Occipital lobe (tissue), 2 donors: ENCODE measurements around the gene MAEA. TPM values are rescaled to one million over a fixed set of nuclear protein-coding genes. Genes with fewer than 3 reads are reported as not detected.
"Not testable (repeated sequence)": the region's sequence is repeated elsewhere in the genome, so short reads cannot be mapped to it uniquely, and the experiment has no call there.

Experiments
- DNase-seq: peaks from one replicate; lab custom pipeline; 2025; lab: John Stamatoyannopoulos, UW
- total RNA-seq: library from RNA; depleted of rRNA; stranded (reverse); fragments of >200 nt; gene quantifications from one replicate; pipeline ENCODE4 v1.2.3, GENCODE V29; 2014

Gene MAEA
- total RNA-seq, 1 donor from 2014 or later: 27.9 TPM

DNA sequence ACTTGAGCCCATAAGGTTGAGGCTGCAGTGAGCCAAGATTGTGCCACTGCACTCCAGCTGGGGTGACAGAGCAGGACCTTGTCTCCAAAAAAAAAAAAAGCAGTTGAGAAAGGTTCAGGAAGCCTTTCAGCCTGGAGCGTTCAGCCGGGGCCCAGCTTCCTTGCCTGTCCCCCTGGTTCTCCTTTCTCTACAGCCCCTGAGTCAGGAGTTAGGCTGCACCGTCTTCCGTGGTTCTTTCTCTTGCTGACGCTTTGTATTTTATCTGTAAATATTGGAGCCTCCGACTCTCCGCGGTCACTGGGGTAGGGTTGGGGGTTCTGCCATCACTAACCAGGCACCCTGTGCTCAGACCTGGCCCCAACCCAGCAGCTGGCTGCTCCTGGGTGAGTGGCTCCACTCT lies 43.6 kb downstream of the MAEA start:
- no peak for DNase-seq

DNA sequence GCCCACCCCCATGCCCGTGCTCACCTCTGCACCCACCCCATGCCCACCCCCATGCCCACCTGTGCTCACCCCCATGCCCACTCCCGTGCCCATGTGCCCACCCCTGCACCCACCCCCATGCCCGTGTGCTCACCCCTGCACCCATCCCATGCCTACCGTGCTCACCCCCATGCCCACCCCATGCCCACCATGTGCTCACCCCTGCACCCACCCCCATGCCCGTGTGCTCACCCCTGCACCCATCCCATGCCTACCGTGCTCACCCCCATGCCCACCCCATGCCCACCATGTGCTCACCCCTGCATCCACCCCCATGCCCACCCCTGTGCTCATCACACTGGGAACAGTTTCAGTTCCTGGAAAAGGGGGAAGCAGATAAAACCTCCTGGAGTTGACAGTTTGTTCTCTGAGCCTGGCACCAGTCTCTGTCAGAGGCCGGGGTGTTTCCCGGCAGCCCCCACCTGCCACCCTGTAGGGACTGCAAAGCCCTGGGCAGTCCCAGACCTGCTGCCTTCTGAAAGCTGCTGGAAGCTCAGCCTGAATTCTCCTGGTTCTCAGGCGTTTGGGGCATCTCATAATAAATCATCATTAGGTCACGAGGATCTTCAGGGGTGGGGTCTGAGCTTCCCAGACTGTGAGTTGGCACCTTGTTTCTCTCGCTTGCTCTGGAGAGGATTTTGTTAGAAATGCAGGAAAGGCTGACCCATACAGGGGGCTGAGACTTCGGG lies 44.3 kb downstream of the MAEA start:
- DNase-seq: not testable (repeated sequence)

DNA sequence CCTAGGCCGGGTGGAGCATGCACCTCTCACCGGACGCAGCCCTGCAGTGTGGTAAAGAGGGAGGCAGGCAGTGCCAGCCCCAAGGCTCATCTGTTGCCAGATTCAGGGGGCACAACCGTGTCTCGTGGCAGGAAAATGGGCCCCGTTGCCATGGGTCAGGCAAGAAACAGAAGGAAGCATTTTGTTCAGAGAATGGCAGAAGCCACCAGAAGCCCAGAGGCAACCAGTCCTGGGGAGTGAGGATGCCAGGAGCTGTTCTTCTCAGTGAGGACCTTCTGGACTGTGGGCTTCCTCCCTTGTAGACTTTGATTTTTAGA lies 44.8 kb downstream of the MAEA start:
- DNase-seq: no peak

DNA sequence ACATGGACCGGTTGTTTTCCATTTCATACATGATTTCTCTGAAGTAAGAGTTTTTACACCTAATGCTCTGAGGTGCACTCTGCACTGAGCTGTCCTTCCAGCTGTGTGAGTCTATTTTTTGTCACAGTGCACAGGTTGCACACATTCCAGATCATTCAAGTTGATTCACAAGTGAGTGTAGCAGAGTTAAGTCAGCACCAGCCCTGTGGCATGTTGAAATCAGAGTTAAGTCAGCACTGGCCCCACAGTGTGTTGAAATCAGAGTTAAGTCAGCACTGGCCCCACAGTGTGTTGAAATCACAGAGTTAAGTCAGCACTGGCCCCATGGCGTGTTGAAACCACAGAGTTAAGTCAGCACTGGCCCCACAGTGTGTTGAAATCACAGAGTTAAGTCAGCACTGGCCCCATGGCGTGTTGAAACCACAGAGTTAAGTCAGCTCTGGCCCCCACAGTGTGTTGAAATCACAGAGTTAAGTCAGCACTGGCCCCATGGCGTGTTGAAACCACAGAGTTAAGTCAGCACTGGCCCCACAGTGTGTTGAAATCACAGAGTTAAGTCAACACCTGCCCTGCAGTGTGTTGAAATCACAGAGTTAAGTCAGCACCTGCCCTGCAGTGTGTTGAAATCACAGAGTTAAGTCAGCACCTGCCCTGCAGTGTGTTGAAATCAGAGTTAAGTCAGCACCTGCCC lies 45.6 kb downstream of the MAEA start:
- not testable (repeated sequence) for DNase-seq

DNA sequence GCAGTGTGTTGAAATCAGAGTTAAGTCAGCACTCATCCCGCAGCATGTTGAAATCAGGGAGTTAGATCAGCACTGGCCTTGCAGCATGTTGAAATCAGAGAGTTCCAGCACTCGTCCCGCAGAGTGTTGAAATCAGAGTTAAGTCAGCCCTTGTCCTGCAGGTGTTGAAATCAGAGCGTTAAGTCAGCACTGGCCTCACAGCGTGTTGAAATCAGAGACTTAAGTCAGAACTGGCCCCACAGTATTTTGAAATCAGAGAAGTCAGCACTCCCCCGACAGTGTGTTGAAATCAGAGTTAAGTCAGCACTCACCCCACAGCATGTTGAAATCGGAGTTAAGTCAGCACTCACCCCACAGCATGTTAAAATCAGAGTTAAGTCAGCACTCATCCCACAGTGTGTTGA lies 46.4 kb downstream of the MAEA start:
- no peak for DNase-seq

DNA sequence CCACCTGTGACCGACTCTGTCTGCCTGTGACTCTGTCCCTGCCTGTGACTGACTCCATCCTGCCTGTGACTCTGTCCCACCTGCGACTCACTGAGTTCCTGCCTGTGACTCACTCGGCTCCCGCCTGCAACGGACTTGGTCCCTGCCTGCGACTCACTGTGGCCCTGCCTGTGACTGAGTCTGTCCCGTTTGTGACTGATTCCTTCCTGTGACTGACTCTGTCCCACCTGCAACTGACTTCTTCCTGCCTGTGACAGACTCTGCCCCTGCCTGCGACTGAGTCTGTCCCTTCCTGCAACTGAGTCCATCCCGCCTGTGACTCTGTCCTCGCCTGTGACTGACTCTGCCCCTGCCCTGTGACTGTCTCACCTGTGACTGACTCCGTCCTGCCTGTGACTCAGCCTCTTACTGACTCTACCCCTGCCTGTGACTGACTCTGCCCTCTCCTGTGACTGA lies 47.7 kb downstream of the MAEA start:
- no peak for DNase-seq

DNA sequence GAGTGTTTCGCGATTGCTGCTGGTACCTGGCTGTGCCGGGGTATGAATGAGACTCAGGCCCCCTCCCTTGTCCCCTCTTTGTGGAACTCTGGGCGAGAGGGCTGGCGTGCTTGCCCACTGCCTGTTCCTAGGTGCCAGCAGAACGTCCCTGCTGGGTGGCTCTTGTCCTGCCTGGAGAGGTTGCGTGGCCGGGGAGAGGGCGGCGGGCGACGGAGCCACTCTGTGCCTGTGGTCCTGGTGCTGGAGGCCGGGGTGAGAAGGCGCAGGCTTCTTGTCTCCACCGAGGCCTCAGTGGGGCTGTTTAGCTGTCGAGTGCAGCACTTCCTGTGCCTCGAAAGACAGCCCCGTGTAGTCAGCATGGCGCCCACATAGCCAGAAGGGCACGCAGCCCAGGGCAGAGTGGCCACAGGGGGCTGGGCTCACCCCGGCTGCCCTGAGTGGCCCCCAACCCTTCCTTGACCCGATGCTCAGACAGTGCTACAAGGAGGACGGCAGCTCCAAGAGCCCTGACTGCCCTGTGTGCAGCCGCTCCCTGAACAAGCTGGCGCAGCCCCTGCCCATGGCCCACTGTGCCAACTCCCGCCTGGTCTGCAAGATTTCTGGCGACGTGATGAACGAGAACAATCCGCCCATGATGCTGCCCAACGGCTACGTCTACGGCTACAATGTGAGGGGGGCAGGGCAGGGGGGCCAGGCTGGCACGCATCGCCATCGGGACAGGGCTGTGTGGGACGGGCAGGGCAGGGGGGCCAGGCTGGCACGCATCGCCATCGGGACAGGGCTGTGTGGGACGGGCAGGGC lies 48.5 kb downstream of the MAEA start:
- DNase-seq: no peak

DNA sequence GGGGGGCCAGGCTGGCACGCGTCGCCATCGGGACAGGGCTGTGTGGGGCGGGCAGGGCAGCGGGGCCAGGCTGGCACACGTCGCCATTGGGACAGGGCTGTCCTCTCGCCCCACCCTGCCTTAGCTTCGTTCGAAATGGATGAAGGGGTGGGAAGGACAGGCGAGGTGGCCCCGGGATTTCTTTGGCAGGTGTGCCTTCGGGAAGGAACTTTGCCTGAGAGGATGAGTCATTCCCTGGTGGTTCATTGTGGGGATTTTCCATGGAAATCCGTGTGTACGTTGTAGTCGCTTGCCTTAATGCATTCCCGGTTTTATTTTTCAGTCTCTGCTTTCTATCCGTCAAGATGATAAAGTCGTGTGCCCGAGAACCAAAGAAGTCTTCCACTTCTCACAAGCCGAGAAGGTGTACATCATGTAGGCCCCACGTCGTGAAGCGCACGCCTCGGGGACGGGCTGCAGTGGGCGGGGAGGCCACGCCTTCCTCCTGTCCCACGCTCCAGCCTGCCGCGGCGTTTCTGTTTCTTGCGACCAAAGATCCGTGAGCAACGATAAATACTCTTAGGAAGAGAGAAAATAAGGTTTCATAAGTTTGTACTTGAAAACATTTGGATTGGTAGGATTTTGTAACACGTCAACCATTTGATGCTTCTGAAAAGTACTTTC lies 49.2 kb downstream of the MAEA start:
- no peak for DNase-seq

DNA sequence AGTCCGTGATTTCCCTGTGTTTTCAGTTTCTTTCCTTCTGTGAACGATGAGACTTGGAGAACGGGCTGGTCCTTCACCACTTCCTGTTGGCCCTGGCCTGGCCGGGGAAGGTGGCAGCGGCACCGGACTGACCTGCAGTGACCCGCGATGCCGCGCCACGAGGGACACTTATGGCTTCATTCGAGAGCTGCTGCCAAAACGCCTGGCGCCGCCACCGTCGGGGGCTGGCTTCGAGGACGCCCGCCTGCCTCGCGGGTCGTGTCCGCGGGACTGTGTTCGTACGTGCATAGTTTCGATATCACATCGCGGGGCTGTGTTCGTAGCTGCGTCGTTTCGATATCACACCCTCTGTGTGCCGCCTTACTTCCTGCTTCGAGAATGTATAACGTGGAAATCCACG lies 49.8 kb downstream of the MAEA start:
- DNase-seq: no peak

DNA sequence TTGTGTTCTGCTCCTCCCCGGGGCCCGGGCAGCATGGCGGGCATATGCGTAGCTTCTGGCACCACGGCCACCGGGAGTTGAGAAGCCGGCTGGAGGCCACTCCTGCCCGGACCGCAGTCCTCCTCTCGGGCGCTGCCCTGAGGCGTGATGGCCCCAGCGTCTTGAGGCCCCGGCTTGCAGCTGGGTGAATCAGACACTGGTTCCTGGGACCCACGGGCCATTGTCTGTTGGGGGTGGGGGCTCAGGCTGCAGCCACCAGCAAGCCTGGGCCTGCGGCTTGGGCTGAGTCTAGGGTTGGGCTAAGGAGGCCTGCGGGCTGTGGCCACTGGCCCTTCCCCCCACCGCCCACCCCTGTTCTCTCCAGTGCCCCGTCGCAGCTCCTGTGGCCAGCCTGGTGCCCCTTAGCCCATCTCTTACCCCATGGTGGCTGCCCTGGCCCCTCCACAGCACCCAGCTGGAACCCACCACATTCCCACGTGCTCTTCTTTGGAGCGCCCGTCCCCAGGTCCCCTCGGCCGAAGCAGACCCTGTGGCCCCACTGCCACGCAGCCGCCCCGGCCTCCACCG lies 50.6 kb downstream of the MAEA start:
- no peak for DNase-seq

DNA sequence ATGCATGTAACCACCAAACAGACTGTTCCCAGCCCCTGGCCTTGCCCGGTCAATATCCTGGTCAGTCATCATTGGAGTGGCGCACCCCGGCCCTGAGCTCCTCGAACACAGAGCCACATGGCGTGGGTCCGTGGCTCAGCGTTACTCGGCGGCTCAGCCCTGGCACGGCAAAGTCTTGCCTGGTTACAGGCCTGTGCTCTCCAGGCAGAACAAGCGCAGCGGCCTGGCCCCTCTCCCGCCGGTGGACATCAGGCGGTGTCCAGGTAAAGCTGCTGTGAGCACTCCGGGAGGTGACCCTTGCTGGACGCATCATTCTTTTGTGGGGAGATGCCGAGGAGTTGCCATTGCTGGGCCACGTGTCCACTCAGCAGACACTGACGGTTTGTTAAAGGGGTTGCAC lies 51.2 kb downstream of the MAEA start:
- no peak for DNase-seq

DNA sequence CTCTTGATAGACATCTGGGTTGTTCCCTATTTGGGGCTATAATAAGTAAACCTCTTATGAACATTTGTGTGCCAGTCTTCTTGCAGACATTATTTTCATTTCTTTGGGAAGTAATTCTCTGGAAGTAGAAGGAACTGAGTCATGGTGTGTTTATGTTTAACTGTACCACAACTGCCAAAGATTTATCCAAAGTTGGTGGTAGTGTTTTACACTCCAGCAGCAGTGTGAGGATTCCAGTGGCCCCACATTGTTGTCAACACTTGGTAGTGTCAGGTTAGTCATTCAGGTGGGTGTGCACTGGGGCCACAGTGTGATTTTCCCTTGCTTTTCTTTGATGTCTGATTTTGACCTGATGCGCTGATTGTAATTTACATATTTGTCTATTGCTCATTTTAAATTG lies 52.3 kb downstream of the MAEA start:
- no peak for DNase-seq

DNA sequence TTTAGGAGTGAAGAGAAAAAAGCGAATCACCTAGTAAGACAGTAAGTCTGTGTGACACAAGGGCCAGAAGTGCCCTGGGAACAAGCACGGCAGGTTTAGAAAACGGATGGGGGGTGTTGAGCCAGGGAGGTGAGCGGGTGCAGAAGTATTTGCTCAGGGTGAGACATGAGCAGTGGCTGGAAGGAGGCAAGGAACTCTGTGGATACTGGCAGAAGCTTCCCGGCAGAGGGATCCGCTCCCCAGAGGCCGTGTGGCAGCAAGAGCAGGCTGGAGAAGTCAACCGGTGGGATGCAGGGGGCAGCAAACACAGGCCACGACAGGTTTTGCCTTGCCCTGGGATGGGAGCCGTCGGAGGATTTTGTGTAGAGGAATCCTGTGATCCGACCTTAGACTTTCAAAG lies 55.0 kb downstream of the MAEA start:
- DNase-seq: no peak

DNA sequence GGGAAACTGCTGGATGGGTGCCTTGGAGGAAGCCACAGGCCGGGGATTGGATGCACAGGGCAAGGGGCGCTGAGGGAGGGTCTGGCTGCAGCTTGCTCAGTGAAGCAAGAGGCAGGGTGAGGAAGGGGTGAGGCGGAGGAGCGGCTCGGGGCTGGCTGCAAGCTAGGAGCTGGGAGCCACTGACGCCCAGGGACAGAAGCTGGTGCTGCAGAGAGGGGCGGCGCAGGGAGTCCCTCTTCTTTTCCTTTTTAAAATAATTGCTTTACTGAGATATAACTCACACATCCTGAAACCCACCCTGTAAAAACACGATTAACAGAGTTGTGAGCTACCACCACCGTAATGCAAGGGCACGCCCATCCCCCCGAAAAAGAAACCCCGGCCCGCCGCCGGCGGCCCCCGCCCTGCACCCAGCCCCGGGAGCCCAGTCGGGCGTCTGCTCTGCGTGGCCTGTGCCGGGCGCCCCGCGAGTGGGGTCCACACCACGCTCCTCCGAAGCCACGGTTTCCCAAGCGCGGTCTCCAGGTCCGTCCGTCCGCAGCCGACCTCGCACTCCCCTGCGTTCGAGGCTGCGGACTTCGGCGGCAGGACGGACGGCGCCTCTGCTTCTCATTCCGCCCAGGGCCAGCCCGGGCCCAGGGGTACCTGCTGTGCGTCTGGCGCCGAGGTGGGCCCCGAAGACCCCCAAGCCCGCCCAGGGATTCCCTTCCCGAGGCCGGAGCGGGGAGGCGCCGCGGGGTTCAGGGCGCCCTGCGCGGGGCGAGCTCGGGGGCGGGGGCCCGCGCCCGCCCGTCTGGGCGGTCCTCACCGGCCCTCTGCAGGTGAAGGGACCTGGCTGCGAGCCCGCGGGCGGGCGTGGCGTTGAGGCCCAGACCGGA lies 56.5 kb downstream of the MAEA start:
- DNase-seq: no peak

DNA sequence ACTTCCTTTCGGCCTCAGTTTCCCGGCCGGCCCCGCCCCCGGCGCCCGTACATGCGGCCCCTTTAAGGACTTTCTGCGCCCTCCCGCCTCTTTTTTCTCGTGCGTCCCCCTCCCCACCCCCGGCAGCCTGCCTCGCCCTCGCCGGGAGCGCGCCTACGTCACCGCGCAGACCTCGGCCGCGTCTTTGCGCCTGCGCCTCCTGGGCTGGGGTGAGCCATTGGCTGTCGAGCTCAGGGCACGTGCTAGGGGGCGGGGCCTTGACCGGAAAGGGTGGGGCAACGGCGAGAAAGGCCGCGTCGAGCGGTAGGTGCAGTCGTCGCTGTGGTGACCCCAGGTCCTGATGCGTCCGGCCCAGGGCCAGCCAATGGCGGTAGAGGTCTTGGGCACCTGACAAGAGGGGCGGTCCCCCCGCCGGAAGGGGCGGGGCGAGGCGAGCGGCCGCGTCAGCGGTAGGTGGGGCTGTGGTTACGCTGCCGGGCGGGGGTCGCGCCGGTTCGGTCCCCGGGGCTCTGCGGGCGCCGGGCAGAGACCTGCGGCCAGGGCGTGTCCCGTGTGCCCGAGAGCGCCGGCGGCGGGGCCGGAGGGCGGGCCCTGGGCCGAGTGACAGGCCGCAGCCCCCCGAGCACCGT lies 57.2 kb downstream of the MAEA start, which contains the start of gene UVSSA:
Gene UVSSA, plus strand, starts transcription at position 428 of the 629 bp plus-strand sequence. CDS start 884 bp downstream, outside the sequence.
- peak; percentile 99 for DNase-seq

DNA sequence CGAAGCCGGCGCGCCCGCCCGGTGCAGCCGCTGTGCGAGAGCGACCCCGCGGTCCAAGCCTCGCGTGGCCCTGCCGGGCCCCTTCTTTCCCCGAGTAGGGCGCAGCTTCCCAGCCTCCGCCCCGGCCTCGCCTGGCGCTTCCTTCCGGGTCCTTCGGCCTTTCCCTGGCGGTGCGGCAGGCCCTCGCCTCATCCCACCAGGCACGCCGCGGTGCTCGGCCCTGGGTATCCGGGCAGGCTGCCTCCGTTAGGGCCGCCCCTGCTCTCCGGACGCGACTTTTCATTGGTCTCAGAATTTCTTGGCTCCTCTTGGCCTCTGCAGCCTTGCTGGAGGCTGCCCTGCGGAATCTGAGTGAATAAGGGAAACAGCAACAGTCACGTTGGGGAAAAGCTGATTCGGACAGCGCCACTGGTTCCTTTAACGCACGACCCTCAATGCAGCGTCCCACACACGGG lies 57.7 kb downstream of the MAEA start:
- peak; percentile 27 for DNase-seq

DNA sequence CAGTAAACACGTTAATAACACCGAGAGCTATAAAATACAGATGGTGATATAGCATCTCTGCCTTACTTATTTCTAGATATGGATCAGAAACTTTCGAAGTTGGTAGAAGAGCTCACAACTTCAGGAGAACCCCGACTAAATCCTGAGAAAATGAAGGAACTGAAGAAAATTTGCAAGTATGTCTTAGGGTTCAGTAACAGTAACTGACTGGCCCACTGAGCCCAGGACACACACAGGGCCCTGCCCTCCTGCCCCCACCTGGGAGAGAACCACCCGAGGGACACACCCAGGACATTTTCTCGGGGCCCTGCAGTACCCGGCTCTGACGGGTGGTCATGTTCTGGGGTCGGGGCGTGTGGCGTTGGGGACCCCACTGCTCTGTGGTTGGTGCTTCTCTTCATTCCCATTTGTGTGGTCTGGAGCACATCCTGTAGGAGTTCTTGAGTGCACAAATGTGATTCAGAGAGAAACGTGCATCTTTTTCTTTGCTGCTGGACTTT lies 58.4 kb downstream of the MAEA start:
- no peak for DNase-seq

DNA sequence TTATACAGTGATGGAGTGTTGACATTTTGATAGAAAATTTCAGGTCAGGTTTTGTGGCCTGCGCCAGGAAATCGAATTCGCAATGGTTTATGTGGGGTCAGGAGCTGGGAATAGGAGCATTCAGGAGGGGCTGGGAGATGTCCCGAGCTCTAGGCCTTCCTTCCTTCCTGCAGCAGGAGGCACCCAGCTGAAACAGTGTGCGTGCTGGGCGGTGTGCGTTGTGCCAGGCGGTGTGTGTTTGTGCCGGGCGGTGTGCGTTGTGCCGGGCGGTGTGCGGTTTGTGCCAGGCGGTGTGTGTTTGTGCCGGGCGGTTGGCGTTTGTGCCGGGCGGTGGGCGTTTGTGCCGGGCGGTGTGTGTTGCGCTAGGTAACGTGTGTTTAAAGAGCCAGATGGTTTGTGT lies 59.1 kb downstream of the MAEA start:
- DNase-seq: no peak

DNA sequence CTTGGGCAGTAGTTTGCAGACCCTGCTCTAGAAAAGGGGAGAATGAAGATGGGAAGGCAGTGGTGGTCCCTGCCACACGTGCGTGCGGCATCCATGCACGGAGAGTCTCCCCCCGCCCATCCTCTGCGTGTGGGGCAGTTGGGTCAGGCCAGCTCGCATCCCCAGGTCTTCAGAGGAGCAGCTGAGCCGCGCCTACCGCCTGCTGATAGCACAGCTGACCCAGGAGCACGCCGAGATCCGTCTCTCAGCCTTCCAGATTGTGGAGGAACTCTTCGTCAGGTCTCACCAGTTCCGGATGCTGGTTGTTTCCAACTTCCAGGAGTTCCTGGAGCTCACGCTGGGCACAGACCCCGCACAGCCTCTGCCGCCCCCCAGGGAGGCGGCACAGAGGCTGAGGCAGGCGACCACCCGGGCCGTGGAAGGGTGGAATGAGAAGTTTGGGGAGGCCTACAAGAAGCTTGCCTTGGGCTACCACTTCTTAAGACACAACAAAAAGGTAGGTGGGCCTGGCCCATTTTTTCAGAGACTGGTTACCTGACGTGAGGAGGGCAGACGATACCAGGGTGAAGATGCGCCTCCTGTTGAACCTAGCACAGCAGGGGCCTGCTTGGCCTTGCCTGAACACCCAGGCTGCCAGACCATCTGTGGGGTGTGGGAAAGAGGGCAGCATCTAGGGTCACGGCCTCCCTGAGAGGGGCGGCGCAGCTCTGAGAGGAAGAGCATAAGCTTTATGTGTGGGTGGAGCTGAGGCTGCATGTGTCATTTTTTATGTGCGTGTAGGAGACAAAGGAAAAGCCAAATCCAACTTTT lies 59.9 kb downstream of the MAEA start:
- DNase-seq: no peak
